CD4-positive, alpha-beta T cell treated with Interleukin-12 subunit alpha and Interleukin-12 subunit beta, for 1 hour (primary cell): ENCODE data around the gene NUB1.
"Not testable (repeated sequence)": the region's sequence is repeated elsewhere in the genome, so short reads cannot be mapped to it uniquely, and the experiment has no call there.

Experiments
- DNase-seq: peaks from one replicate; pipeline ENCODE4 v3.0.0-alpha.2; 2020

The NUB1 gene

GRCh38 chr7:151341357-151342101, at the start of gene NUB1:
NUB1 (plus strand) TSS chr7:151341812; CDS start chr7:151345350, 3,538 bp downstream.
- peak; percentile 92 for DNase-seq

- DNase-seq = no peak
Measured at GRCh38 chr7:151292850-151293249, 48.8 kb upstream of the NUB1 start.

DNA sequence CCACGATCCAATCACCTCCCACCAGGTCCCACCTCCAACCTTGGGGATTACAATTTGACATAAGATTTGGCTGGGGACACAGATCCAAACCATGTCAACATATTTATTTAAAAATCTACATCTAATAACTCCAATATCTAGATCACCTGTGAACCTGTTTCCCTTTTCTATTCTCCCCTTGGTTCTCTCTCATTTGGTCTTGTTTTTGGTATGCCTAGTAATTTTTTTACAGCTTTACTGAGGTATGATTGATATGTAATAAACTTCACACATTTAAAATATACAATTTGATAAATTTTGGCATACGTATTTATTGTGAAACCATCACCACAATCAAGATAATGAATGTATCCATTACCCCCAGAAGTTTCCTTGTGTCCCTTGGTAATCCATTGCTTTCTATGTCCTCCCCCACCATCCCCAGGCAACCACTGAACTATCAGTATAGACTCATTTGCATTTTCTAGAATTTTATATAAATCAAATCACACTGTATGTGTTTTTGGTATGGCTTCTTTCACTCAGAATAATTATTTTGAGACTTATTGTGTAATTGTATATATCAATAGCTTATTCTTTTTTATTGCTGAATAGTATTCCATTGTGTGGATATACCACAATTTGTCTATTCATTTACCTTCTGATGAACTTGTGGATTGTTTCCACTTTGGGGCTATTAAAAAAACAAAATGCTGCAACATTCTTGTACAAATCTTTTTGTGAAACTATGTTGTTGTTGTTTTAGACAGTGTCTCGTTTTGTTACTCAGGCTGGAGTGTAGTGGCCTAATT, 45.2 kb upstream of the NUB1 start:
- no peak for DNase-seq

GRCh38 chr7:151298765-151299164, 42.8 kb upstream of the NUB1 start:
- DNase-seq = no peak

DNA sequence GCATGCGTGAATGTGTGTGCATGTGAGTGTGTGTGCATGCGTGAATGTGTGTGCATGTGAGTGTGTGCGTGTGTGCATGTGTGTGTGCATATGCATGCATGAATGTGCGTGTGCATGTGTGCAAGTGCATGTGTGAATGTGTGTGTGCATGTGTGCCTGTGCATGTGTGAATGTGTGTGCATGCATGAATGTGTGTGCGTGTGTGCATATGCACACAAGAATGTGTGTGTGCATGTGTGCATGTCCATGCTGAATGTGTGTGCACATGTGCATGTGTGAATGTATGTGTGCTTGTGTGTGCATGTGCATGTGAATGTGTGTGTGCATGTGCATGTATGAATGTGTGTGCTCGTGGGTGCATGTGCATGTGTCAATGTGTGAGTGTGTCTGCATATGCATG, 42.1 kb upstream of the NUB1 start:
- no peak for DNase-seq

GRCh38 chr7:151299940-151300645, 41.5 kb upstream of the NUB1 start:
- no peak for DNase-seq

- DNase-seq = no peak
Measured at GRCh38 chr7:151301471-151302462, 39.8 kb upstream of the NUB1 start.

DNA sequence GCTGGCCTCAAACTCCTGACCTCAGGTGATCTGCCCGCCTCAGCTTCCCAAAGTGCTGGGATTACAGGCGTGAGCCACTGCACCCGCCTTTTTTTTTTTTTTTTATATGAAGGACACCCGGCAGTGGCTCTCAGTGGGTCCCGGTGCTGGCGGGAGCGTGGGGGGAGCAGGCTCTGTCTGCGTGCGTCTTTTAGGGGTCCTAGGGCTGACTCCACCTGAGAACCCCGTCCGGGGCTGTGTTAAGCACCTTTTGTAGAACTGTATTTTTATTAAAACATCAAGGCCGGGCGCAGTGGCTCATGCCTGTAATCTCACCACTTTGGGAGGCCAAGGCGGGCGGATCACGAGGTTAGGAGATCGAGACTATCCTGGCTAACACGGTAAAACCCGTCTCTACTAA, 37.4 kb upstream of the NUB1 start:
- not testable (repeated sequence) for DNase-seq

DNA sequence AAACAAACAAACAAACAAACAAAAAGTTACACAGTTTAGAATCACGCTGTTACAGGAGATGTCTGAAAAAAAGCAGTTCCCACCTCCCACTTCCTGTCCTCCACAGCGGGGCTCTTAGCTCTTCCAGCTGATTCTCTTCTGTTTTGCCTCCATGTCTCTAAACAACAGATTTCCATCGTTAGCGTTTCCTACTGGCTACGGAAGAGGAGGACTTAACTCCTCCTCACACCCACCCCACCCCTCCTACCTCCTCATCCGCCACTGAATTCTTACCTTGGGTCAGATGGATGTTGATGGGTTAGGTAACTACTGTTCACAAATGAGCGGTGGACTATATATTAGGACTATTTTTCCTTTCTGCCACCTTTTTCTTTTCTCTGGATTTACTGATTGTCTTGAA, 36.8 kb upstream of the NUB1 start:
- no peak for DNase-seq

DNA sequence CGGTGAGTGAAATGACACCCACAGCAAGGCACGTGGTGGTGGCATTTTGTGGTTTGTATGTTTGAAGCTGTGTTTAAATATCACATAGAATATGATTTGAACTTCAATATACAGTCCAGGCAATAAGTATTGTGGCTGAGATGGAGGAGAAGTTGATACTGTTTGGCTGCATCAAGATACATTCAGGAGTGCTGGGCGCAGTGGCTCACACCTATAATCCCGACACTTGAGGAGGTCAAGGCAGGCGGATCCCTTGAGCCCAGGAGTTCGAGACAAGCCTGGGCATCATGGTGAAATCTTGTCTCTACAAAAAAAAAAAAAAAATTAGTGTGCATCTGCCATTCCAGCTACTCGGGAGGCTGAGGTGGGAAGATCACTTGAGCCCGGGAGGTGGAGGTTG, 35.2 kb upstream of the NUB1 start:
- DNase-seq = no peak

- no peak for DNase-seq
Measured at GRCh38 chr7:151306860-151307259, 34.8 kb upstream of the NUB1 start.

- no peak for DNase-seq
Measured at GRCh38 chr7:151307536-151307935, 34.1 kb upstream of the NUB1 start.

GRCh38 chr7:151308256-151308655, 33.4 kb upstream of the NUB1 start:
- DNase-seq = no peak

GRCh38 chr7:151308791-151309190, 32.8 kb upstream of the NUB1 start:
- no peak for DNase-seq

DNA sequence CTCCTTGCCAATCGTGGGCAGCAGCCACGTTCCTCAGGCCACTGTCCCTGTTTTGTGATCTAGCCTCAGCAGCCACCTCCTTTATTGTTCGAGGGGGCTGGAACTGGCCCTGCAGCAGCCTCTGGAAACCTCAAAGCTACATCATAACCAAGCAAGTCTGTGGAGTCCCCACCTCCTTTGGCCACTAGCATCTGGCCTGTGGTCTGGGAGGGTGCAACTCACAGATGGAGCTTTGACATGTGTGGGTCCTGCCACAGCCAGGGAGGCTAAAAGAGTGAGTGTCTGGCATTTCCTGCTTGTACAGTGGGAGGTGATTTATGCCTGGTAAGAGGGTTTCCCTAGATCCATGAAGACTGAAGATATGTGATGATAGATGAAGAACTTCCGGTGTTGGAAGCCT, 32.3 kb upstream of the NUB1 start:
- no peak for DNase-seq

DNA sequence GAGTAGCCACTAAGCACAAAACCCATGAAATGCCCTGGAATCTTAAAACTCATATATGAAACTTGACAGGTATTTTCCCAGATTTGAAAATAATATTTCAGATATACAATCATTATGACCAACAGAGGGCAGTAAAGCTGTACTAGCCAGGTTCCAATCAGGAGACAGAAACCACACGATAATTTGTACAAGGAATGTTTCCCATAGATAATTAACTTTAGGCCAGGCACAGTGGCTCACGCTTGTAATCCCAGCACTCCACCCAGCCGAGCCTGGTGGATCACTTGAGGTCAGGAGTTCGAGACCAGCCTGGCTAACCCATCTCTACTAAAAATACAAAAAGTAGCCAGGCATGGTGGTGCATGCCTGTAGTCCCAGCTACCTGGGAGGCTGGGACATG, 31.0 kb upstream of the NUB1 start:
- DNase-seq = peak; percentile 9

DNA sequence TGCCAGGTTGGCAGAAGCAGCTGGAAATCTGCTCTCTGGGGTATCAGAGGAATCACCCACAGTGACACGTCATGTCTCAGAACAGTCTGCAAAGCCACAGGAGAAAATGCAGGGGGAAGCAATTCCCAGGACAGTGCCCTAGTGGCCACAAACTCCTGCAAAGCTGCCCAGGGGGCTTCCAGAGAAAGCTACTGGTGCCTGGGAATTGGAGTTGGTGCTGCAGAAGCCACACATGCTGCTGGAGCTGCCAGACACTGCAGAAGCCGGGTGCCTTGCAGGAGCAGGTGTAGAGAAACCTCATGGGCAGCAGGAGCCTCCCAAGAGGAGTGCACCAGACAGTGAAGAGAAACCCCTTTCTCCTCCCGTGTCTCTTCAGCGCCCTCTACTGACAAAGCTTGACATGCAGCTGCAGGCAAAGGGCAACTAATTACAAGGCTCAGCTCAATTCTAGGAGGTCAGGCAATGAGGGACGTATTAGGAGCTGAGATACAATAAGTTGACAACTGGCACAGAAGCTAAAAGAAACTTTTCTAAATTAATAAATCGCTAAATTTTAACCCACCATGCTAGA, 30.2 kb upstream of the NUB1 start:
- DNase-seq = peak; percentile 12

GRCh38 chr7:151312356-151312755, 29.3 kb upstream of the NUB1 start:
- no peak for DNase-seq

DNA sequence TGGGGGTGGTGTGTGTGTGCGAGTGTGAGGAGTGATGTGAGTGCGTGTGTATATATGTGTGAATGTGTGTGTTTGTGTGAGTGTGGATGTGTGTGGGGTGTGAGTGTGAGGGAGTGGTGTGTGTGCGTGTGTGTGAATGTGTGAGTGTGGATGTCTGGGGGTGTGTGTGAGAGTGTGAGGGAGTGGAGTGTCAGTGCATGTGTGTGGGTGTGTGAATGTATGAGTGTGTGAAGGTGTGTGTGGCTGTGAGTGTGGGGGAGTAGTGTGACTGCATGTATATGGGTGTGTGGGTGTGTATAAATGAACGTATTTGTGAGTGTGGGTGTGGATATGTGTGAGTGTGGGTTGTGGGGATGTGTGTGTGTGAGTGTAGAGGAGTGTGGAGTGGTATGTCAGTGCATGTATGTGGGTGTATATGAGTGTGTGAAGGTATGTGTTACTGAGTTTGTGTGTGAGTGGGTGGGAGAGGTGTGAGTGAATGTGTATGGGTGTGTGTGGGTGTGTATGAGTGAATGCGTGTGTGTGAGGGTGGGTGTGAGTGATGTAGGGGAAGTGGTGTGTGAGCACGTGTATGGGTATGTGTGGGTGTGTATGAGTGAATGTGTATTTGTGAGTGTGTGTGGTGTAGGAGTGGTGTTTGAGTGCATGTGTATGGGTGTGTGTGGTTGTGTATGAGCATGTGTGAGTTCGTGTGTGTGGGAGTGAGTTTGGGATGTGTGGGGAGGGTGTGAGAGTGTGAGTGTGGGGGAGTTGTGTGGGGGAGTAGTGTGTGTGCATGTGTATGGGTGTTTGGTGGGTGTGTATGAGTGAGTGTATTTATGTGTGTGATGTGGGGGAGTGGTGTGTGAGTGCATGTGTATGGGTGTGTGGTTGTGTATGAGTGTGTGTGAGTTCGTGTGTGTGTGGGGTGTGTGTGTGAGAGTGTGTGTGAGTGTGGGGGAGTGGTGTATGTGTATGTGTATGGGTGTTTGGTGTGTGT, 28.5 kb upstream of the NUB1 start:
- DNase-seq = peak; percentile 6

- no peak for DNase-seq
Measured at GRCh38 chr7:151313857-151314256, 27.8 kb upstream of the NUB1 start.

DNA sequence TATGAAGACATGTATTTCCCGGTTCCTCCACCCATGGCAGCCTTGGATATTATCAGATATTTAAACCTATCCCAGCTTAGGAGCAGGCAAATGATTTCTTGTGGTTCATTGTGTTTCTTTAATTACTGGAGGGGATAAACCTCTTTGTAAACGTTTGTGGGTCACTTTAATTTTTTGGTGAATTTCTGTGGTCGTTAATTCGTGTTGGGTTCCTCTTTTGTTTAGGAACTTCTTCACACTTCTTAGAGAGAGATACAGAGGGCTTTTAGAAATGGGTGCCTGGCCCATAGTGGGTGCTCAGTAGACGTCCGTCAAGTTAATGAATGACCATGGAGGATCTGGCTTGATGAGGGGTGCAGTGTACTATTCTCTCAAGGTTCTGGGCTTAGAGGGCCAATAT, 27.2 kb upstream of the NUB1 start:
- no peak for DNase-seq
